GM19193 (cell line): ENCODE measurements around the gene CSNK1A1.
A peak's percentile ranks its signal among the peaks of the same experiment; 100 is the strongest.

Experiments
- POLR2A ChIP-seq: IDR thresholded peaks from 4 replicates; pipeline ENCODE4 v1.6.1; 2011; ENCODE audit not compliant: insufficient read depth, insufficient read length; ENCODE audit errors: extremely low read depth

Gene CSNK1A1

DNA sequence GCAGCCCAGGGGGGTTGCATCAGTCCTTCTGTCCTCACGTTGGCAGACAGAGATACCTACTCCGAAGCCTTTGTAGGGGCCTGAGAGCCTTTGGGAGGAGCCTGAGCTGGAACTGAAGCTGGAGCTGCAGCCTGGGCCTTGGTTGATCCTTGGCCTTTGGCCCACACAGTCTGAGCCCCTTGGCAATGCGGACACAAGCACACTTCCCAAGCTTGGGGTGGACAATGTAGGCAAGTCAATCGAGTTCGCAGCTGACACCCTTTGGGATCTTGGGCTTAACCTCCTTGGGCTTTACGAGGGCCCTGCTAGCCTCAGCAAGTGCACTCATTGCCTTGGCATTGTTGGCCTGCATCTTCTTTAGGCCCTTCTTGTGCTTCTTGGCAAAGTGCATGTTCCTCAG lies 5.9 kb downstream of the CSNK1A1 start:
- TF ChIP-seq POLR2A: peak; percentile 33

DNA sequence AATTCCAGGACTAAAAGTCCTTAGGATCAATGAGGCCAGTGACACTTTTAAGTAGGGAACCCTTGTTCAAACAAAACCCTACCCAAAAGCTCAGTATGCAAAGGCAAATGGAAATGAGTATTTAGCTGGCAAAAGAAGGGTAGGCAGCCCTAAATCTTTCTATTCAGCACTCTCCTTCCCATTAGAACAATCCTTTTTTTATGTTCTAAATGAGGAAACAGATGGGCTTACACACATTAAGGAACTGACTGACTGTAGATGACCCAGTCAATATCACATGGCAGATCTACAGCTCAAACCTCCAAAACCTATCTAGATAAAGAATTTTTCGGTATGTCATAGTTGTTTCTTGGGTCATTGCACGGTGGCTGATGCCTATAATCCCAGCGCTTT lies 7.2 kb downstream of the CSNK1A1 start:
- no peak for TF ChIP-seq POLR2A

DNA sequence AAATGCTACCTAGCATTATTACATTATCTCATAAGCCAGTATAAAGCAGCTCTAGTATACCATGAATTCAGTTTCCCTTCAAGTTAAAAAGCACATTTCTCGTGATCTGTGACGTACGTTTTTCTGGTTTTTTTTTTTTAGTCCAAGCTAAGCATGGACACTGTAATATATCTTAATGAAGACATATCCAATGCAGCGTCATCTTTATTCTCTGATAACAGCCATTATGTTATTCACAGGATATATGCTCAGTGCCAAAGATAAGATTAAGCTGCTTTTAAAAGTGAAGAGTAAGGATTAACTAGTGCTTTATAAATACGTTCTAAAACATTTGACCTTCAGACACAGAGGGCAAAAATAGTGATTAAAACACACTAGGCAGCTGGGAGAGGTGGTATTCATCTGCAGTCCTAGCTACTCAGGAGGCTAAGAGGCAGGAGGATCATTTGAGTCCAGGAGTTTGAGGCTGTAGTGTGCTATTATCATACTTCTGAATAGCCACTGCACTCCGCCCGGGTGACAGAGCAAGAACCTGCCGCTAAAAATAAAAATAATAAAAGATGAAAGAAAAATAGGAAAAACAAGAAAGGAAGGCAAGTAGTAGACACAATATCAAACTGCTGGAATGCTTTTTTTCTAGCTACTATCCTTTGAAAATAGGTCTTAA lies 7.7 kb downstream of the CSNK1A1 start:
- no peak for TF ChIP-seq POLR2A

DNA sequence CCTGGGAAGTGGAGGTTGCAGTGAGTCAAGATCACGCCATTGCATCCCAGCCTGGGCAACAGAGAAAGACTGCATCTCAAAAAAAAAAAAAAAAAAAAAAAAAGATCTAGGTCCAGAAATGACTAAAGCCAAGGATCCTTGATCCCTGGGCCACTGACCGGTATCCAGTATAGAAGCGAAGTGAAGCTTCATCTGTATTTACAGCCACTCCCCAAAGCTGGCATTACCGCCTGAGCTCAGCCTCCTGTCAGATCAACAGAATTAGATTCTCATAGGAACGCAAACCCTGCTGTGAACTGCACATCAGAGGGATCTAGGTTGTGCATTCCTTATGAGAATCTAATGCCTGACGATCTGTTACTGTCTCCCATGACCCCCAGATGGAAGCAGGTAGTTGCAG lies 9.3 kb downstream of the CSNK1A1 start:
- TF ChIP-seq POLR2A: no peak

DNA sequence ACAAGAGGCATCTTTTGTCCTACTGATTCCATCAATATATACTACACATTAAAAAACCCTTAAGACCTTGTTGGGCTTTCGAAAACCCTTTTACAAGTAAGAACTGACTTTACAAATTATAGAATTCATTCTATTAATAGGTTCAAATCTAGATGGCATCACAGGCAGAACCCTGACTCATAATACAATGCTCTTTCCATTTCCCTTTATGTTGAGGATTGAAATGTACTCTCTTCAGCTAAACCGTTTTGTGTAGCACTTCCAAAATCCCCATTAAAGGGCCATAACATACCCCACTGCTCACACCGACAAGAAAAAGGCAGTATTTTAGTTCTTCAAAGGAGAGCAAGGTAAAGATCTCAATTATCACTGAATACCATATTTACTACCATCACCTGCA lies 11.2 kb downstream of the CSNK1A1 start:
- TF ChIP-seq POLR2A: no peak

DNA sequence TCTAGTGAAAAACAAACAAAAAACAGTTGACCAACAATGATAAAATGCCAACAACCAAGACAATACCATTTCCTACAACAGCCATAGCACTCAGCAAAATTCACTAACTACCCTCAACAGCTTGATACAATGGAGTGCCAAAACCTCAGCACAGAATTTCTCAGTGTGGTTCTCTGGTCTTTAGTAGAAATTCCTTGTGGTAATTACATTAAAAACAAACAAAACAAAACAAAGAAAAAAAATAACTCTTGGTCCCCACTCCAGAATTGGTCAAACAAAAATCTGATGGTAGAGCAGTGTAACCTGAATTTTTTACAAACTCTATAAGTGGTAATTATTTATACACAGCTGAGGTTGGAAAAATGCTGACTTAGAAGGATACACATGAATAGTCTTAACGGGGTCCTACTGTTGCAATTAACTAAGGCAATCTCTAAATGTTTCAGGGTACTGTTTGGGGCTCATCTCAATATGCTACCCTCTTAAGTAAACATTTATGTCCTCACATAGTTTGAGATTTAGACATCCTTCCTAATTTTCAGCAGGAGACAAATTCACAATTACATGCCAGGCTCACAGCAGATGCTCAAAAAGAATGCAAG lies 13.8 kb downstream of the CSNK1A1 start:
- no peak for TF ChIP-seq POLR2A

DNA sequence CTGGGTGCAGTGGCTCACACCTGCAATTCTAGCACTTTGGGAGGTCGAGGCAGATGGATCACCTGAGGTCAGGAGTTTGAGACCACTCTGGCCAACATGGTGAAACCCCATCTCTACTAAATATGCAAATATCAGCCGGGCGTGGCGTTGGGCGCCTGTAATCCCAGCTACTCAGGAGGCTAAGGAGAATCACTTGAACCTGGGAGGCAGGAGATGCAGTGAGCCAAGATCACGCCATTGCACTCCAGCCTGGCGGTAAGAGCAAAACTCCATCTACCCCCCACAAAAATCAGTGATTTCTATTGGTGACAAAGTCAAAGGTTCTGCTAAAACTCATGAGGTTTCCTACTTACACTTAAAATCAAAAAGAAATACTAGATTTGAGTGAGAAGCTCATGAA lies 18.8 kb downstream of the CSNK1A1 start:
- no peak for TF ChIP-seq POLR2A

DNA sequence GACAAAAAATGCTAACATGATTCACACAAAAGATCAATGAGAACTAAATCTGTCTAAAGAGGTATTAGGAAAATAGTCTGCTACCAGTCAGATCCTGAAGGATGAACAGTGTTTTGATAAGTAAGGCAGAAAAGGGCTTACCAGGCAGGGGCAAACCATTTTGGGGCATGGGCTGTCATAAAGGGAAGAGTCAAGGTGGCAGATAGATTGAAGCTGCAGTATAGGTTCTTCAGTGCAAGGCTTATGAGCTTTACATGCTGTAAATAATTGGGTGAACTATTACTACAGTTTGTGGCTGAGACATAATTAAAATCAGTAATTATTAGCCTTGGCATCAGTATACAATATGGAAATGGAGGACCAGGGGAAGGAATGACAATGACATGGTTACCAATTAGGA lies 21.8 kb downstream of the CSNK1A1 start:
- TF ChIP-seq POLR2A: no peak

DNA sequence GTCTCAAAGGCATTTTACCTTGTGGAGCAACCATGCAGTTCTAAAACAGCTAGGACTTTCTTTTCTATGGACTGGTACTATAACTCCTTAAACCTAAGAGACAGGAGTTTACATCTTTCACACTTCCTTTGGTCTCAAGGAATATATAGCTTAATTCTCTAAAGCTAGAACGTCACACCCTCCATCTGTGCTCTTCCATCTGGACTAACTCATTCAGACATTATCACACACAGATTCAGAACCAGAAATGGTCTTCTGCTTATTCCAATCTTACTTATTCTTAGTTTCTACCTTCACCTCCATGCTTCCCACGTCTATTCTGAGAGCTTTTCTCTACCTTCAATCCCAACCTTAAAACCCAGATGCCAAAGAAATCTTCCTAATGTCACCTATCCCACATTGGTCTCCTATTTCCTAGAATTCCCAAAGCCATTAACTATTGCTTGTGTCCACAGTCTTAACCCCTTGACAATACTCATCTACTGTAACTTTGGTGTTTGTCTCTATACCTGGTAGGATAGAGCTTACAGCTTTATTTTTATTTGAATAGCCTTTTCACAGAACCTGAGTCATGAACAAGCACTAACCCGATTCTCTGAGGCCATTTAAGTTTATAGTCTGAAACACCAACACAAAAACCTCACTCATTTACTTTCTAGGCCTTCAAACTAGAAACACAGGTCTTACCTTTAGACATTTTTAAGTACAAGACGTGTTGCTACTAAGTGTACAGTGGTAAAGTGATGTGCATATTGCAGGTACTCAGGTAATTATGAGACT lies 22.8 kb downstream of the CSNK1A1 start:
- no peak for TF ChIP-seq POLR2A

DNA sequence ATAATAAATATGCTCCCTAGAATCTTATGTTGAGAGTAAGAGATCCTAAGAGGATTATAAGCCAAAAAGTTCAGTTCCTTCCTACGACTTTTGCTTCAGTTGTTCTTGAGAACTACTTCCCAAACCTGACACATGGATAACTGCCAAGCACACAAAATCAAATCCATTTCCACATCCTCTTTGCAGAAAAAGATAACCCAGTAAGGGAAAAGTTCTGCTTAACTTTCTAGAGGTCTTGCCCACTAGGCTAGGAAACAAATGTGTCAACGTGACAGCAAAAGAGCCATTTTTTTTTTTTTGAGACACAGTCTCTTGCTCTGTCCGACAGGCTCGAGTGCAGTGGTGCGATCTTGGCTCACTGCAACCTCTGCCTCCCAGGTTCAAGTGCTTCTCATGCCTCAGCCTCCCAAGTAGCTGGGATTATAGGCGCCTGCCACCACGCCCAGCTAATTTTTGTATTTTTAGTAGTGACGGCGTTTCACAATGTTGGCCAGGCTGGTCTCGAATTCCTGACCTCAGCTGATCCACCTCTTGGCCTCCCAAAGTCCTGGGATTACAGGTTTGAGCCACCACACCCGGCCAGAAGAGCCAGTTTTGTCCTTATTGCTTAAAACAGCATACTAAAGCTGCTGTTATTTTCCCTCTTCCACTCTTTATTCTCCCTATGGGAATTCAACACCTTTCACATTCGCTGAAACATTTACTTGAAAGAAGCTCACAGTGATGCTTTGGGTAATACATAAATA lies 24.2 kb downstream of the CSNK1A1 start:
- TF ChIP-seq POLR2A: no peak

DNA sequence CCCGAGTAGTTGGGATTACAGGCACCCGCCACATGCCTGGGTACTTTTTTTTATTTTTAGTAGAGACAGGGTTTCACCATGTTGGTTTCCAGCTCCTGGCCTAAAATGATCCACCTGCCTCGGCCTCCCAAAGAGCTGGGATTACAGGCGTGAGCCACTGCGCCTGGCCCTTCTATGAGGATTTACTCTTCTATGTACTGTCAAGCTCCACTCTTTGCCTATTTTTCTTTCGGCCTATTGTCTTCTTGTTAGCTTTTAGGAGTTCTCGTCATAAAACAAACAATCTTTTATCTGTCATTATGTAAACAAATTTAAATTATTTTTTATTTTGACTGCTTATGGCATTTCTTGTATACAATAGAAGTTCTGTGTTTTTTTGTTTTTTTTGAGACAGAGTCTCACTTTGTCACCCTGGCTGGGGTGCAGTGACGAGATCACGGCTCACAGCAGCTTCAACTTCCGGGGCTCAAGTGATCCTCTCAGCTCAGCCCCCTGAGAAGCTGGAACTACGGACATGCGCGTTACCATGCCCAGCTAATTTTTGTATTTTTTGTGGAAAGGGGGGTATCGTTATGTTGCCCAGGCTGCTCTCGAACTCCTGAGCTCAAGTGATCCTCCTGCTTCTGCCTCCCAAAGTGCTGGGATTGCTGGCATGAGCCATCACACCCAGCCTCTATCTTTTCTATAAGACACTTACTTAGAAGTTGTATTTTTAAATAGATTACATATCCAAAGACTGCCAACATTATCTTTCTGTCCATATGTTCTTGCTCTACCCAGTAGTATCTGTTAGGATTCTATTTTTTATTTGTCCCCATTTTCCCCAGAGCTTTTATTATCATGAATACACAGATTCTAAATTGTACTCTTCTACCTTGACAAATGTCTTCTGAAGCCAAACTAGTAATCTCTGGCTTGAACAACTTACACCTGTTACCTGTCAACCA lies 29.2 kb downstream of the CSNK1A1 start:
- TF ChIP-seq POLR2A: no peak

DNA sequence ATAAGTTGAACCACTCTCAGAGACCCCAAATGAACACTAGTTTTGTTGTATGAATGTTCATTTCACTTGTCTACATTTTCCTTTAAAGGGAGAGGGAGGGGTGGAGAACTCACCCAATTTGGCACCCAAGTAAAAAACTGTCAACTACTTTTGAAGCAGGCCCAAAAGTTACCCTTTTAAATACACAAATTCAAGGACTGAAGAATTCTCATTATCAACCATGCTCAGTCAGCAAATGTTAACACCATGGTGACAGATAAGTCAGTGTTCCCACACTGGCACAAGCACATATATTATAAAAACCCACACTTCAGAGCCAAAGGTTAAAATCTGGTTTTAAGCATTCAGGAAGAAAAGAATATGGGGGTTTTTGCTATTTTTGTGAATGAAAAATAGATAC lies 31.6 kb downstream of the CSNK1A1 start:
- no peak for TF ChIP-seq POLR2A

DNA sequence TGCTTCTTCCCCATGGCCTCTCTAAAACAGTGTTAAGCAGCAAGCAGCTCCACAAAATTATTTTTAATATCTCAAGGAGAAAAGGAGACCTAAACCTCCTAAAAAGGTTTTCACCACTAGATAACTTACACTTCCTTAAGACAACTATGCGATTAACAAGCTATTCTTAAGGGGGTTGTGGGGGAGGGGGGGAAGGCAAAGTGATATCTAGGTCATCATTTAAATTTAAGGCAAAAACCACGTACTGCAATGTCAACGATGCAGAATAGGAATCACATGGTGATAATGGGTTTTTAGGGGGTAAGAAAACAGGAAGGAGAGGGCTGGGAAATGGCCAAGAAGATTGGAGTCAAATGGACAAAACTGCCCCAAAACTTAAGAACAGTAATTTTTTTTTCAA lies 32.6 kb downstream of the CSNK1A1 start:
- TF ChIP-seq POLR2A: no peak

DNA sequence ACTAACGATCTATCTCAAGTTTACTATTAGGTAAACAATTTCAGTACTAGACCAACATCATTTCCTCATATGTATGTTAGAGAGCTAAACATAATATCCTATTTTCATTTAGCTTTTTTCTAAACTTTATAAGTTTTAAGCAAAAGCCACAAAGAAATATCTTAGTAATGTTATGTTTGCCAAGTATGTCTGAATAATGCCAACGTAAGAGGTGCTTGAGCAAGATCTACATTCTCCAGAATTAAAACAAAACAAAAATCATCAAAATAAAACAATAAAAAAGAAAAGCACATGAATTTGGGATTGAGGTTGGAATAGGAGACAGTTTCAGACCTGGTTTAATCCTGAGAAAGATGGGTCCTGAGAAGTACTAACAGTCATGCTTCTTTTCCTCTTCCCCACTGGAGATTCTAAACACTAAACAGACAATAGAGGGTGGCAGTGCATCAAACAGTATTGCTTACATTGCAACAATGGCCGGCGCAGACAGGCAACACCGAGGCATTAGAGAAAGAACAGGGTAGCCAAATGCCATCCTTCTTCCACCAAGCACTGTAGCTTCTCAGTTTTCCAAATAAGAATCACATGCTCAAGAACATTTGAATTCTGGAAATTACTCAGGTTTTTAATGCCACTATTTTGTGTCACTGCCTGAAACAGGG lies 33.6 kb downstream of the CSNK1A1 start:
- no peak for TF ChIP-seq POLR2A
